Effector memory CD8-positive, alpha-beta T cell (primary cell): ENCODE measurements around the gene ATXN7L3B.

Experiments
- ATAC-seq: fragments of 150-1000 bp; cut with Tn5 transposase; replicated peaks from 2 replicates; pipeline ENCODE4 v1.10.0; 2021; ENCODE audit warnings: mild to moderate bottlenecking, moderate library complexity
- DNase-seq, 3 experiments: peaks; one replicate each; pipeline ENCODE4 v3.0.0; 2021
- H3K27ac Mint-ChIP-seq, 2 donors: one replicate each; pipeline ENCODE4 v1.8.0; 2022; ENCODE audit warnings: mild to moderate bottlenecking in 2 of 2, mixed read lengths in 2 of 2, moderate library complexity in 2 of 2
- H3K27me3 Mint-ChIP-seq, 2 donors: one replicate each; pipeline ENCODE4 v1.8.0; 2022; ENCODE audit warnings: mixed read lengths in 2 of 2
- H3K36me3 Mint-ChIP-seq: one replicate; pipeline ENCODE4 v1.8.0; 2022; ENCODE audit warnings: mild to moderate bottlenecking, moderate library complexity, mixed read lengths; ENCODE audit not compliant: insufficient read depth
- H3K4me1 Mint-ChIP-seq, 2 donors: one replicate each; pipeline ENCODE4 v1.8.0; 2022; ENCODE audit warnings: low read depth in 2 of 2, mixed read lengths in 2 of 2
- H3K4me3 Mint-ChIP-seq, 2 donors: one replicate each; pipeline ENCODE4 v1.8.0; 2022; ENCODE audit warnings: mild to moderate bottlenecking in 2 of 2, mixed read lengths in 2 of 2, moderate library complexity in 2 of 2
- H3K9me3 Mint-ChIP-seq, 2 donors: one replicate each; pipeline ENCODE4 v1.8.0; 2022; ENCODE audit warnings: mixed read lengths in 2 of 2

The ATXN7L3B gene

DNA sequence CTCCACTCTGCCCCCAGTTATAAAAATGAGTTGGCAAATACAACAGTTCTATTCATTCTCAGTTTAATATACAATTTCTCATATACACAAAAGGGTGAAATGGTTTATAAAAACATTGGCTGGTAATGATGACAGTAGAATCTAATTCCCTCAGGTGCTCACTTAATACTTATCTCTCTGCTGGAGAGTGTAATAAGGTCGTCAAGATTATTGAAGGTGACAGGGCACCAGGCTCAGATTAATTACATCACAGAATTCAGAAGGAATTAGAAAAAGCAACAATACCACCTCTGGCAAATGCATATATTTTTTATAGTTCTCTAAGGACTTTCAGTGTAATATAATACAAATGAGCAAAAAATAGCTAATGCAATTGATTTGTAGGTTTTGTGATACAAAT is 42.3 kb downstream of the ATXN7L3B start:
- Mint-ChIP-seq H3K36me3 (no peaks in the 10 kb centered on the region), H3K4me3 (no peak overlapping the region), H3K9me3 (peaks cover 0 to 2% of the 10 kb centered on the region in 2 donors), H3K27me3 (peaks cover 11 to 16% of the 10 kb centered on the region in 2 donors), H3K27ac (no peak overlapping the region), H3K4me1 (no peaks in the 10 kb centered on the region)
- DNase-seq (no peak), ATAC-seq (no peak)

DNA sequence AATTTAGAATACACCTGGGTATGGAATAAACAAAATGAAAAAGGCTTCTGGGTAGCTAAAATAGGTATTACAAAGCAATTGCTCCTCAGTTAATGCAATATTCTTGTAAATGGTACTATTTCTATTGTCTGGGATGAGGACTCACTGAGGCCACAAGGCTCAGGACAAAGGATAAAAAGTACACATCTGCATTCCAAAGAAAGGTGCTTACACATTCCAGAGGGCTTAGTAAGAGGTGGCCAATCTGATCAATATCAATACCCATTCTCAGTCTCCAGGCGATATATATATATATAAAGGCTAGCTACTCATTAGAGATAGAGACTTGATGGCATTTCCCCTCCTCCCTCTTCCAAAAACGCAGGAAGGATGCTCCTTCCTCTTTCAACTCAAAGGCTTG is 43.8 kb downstream of the ATXN7L3B start:
- Mint-ChIP-seq H3K27me3 (peaks cover 6 to 16% of the 10 kb centered on the region in 2 donors), H3K36me3 (no peaks in the 10 kb centered on the region), H3K9me3 (no peaks in the 10 kb centered on the region), H3K4me3 (no peak overlapping the region), H3K27ac (no peak overlapping the region), H3K4me1 (no peaks in the 10 kb centered on the region)
- ATAC-seq (no peak), DNase-seq (no peak)

DNA sequence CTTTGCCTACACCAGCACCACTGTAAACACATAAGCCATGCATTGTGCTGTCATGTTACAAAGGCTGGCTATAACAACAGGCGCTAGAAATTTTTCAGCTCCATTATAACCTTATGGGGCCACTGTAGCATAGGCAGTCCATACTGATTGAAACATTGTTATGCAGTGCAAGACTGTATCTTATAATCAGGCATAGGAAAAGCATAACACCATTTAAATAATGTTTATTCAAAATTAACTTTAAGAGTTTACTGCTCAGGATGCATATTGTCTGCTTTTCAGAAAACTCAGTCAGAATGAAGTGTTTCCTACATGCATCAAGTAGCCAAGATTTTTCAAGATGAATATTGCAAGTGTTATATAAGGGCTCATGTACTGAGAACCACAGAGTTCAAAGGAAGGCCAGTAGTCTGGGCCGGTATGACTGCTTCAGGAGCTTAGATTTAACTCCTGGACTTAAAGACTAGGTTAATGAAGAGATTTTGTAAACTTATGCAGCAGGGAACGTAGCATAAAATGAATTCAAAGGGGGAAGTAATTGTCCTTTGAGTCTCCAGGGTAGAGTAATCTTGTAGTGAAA is 46.9 kb downstream of the ATXN7L3B start:
- no peak overlapping the region for H3K4me3 Mint-ChIP-seq
- no peak for ATAC-seq
- H3K9me3 Mint-ChIP-seq = no peaks in the 10 kb centered on the region
- no peaks in the 10 kb centered on the region for H3K4me1 Mint-ChIP-seq
- no peak for DNase-seq
- H3K27ac Mint-ChIP-seq = no peak overlapping the region
- no peaks in the 10 kb centered on the region for H3K36me3 Mint-ChIP-seq
- peaks cover 5 to 7% of the 10 kb centered on the region in 2 donors for H3K27me3 Mint-ChIP-seq

GRCh38 chr12:74586251-74586650 is 48.6 kb downstream of the ATXN7L3B start:
- no peaks in the 10 kb centered on the region for H3K36me3 Mint-ChIP-seq
- H3K27ac Mint-ChIP-seq = no peak overlapping the region
- H3K9me3 Mint-ChIP-seq = no peaks in the 10 kb centered on the region
- no peak for ATAC-seq
- H3K4me3 Mint-ChIP-seq = no peak overlapping the region
- no peaks in the 10 kb centered on the region for H3K27me3 Mint-ChIP-seq
- no peak for DNase-seq
- H3K4me1 Mint-ChIP-seq = no peaks in the 10 kb centered on the region
